Endothelial cell of hepatic sinusoid (primary cell): ENCODE results near the gene GTSE1.
"Not testable (repeated sequence)": the region's sequence is repeated elsewhere in the genome, so short reads cannot be mapped to it uniquely, and the experiment has no call there.

ENCODE experiments used
- in situ Hi-C: cut with HindIII; loops from 2 replicates; pipeline ENCODE4 v1.10.0; 2017; ENCODE audit warnings: low sequenced_read_pairs

GTSE1 gene

GRCh38 chr22:46292173-46292572 lies 4.5 kb upstream of the GTSE1 start:
- in situ Hi-C loops: no loop called here

GRCh38 chr22:46292732-46293131 lies 3.9 kb upstream of the GTSE1 start:
- in situ Hi-C loops: no loop called here

GRCh38 chr22:46293577-46294260 lies 3.0 kb upstream of the GTSE1 start:
- in situ Hi-C loops: no loop called here

- in situ Hi-C loops: no loop called here
Measured at GRCh38 chr22:46294784-46295183, 1.9 kb upstream of the GTSE1 start.

- in situ Hi-C loops: no loop called here
Measured at GRCh38 chr22:46295277-46295971, 1.2 kb upstream of the GTSE1 start.

- in situ Hi-C loops: no loop called here
Measured at GRCh38 chr22:46297151-46297812, 612 bp downstream of the GTSE1 start.

GRCh38 chr22:46299101-46299500 lies 2.4 kb downstream of the GTSE1 start:
- in situ Hi-C loops: no loop called here

GRCh38 chr22:46300491-46300890 lies 3.8 kb downstream of the GTSE1 start:
- in situ Hi-C loops: no loop called here

GRCh38 chr22:46303347-46303965 lies 6.8 kb downstream of the GTSE1 start:
- in situ Hi-C loops: no loop called here

GRCh38 chr22:46308283-46308988 lies 11.8 kb downstream of the GTSE1 start:
- in situ Hi-C loops: no loop called here

GRCh38 chr22:46309526-46310085 lies 12.9 kb downstream of the GTSE1 start:
- in situ Hi-C loops: no loop called here

- in situ Hi-C loops: no loop called here
Measured at GRCh38 chr22:46312056-46312455, 15.4 kb downstream of the GTSE1 start.

- in situ Hi-C loops: not testable (repeated sequence)
Measured at GRCh38 chr22:46312848-46313247, 16.2 kb downstream of the GTSE1 start.

GRCh38 chr22:46315976-46316375 lies 19.3 kb downstream of the GTSE1 start:
- in situ Hi-C loops: no loop called here

GRCh38 chr22:46317646-46318045 lies 21.0 kb downstream of the GTSE1 start:
- in situ Hi-C loops: no loop called here

GRCh38 chr22:46318576-46318975 lies 21.9 kb downstream of the GTSE1 start:
- in situ Hi-C loops: no loop called here

- in situ Hi-C loops: no loop called here
Measured at GRCh38 chr22:46319319-46319718, 22.6 kb downstream of the GTSE1 start.

GRCh38 chr22:46320166-46320710 lies 23.6 kb downstream of the GTSE1 start:
- in situ Hi-C loops: no loop called here

GRCh38 chr22:46320716-46321386 lies 24.2 kb downstream of the GTSE1 start:
- in situ Hi-C loops: no loop called here

GRCh38 chr22:46322711-46323110 lies 26.0 kb downstream of the GTSE1 start:
- in situ Hi-C loops: no loop called here
